DOHH2 (cell line): ENCODE data around the gene ABR.

ENCODE experiments used
- EZH2phosphoT487 ChIP-seq: fragments of 200-600 bp; sonication (generic); IDR thresholded peaks from 2 replicates; pipeline ENCODE4 v1.6.1; 2017; ENCODE audit warnings: borderline replicate concordance, mild to moderate bottlenecking, antibody characterized with exemption, low read length, moderate library complexity, mixed read lengths
- TF ChIP-seq, protein P1 (sequence below): fragments of 200-600 bp; sonication (generic); IDR thresholded peaks from one replicate; pipeline ENCODE4 v1.5.1; 2014; ENCODE audit warnings: antibody characterized with exemption, mild to moderate bottlenecking, low read depth, low read length; ENCODE audit not compliant: poor library complexity, severe bottlenecking

DNA sequence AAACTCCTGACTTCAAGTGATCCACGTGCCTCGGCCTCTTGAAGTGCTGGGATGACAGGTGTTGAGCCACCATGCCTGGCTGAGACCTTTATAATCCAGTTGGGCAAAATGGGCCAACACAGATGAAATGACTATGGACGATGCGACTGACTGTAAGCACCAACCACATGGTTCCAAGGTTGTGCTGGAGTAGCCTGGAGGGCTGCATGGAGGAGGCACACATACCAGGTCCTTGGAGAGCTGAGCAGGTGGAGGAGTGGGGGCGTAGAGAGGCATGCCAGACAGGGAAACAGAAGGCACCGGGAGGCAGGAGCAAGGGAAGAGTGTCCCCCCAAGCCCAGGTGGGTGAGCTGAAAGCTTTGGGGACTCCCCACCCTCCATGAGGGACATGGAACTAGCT, 85.2 kb downstream of the ABR start:
- TF ChIP-seq, protein P1, sequence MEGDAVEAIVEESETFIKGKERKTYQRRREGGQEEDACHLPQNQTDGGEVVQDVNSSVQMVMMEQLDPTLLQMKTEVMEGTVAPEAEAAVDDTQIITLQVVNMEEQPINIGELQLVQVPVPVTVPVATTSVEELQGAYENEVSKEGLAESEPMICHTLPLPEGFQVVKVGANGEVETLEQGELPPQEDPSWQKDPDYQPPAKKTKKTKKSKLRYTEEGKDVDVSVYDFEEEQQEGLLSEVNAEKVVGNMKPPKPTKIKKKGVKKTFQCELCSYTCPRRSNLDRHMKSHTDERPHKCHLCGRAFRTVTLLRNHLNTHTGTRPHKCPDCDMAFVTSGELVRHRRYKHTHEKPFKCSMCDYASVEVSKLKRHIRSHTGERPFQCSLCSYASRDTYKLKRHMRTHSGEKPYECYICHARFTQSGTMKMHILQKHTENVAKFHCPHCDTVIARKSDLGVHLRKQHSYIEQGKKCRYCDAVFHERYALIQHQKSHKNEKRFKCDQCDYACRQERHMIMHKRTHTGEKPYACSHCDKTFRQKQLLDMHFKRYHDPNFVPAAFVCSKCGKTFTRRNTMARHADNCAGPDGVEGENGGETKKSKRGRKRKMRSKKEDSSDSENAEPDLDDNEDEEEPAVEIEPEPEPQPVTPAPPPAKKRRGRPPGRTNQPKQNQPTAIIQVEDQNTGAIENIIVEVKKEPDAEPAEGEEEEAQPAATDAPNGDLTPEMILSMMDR: no peak
- no peak for TF ChIP-seq EZH2phosphoT487
